Astrocyte (in vitro differentiated cells and primary cell): ENCODE results near the gene KLHL30.

Source experiments
- EZH2 ChIP-seq: IDR thresholded peaks from 2 replicates; pipeline ENCODE4 v1.6.1; 2012; ENCODE audit warnings: mild to moderate bottlenecking, low read length, inconsistent platforms; ENCODE audit not compliant: insufficient read depth
- TF ChIP-seq, protein P1 (sequence below): IDR thresholded peaks from 2 replicates; pipeline ENCODE4 v1.5.1; 2011; ENCODE audit warnings: low read depth, mild to moderate bottlenecking, inconsistent platforms, low read length, moderate library complexity; ENCODE audit not compliant: insufficient read depth

- TF ChIP-seq, protein P1, sequence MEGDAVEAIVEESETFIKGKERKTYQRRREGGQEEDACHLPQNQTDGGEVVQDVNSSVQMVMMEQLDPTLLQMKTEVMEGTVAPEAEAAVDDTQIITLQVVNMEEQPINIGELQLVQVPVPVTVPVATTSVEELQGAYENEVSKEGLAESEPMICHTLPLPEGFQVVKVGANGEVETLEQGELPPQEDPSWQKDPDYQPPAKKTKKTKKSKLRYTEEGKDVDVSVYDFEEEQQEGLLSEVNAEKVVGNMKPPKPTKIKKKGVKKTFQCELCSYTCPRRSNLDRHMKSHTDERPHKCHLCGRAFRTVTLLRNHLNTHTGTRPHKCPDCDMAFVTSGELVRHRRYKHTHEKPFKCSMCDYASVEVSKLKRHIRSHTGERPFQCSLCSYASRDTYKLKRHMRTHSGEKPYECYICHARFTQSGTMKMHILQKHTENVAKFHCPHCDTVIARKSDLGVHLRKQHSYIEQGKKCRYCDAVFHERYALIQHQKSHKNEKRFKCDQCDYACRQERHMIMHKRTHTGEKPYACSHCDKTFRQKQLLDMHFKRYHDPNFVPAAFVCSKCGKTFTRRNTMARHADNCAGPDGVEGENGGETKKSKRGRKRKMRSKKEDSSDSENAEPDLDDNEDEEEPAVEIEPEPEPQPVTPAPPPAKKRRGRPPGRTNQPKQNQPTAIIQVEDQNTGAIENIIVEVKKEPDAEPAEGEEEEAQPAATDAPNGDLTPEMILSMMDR = no peak
- no peak for TF ChIP-seq EZH2
These were observed 21.9 kb upstream of the KLHL30 start for GRCh38 chr2:238116298-238117198.
